HepG2 (cell line): ENCODE measurements around the gene RABL2A. TPM values are rescaled to one million over a fixed set of nuclear protein-coding genes. Genes with fewer than 3 reads are reported as not detected.
"Not testable (repeated sequence)": the region's sequence is repeated elsewhere in the genome, so short reads cannot be mapped to it uniquely, and the experiment has no call there.

Source experiments
- ASH2L ChIP-seq: fragments of 300-600, 200-600 bp; sonication (generic); IDR thresholded peaks from 2 replicates; pipeline ENCODE4 v1.7.0; 2017; ENCODE audit warnings: low read depth, mild to moderate bottlenecking, moderate library complexity, mixed read lengths, low read length; ENCODE audit not compliant: insufficient read length
- FOXK2 ChIP-seq: fragments of 450-650 bp; IDR thresholded peaks from 2 replicates; pipeline ENCODE4 v1.6.1; 2016
- GATAD1 ChIP-seq: IDR thresholded peaks from 2 replicates; pipeline ENCODE4 v1.6.1; 2016; ENCODE audit warnings: missing genetic modification reagents, missing compliant biosample characterization
- NONO ChIP-seq, 2 experiments: fragments of 450-650 bp in 1 of 2; sonication (generic) in 1 of 2; formaldehyde crosslinking in 1 of 2; IDR thresholded peaks in 1 of 2; conservative IDR thresholded peaks in 1 of 2; 2 replicates each; pipeline versions ENCODE4 v1.6.1 to v1.8.0; 2017 to 2022; ENCODE audit warnings: mild to moderate bottlenecking in 1 of 2, missing genetic modification reagents in 1 of 2, moderate library complexity in 1 of 2
- PAWR ChIP-seq: sonication (generic); formaldehyde crosslinking; IDR thresholded peaks from 2 replicates; pipeline ENCODE4 v1.4.0; 2020; ENCODE audit warnings: missing genetic modification reagents, mild to moderate bottlenecking, borderline replicate concordance
- SALL1 ChIP-seq: sonication (generic); formaldehyde crosslinking; IDR thresholded peaks from 2 replicates; pipeline ENCODE4 v1.8.0; 2022; ENCODE audit warnings: mild to moderate bottlenecking, missing genetic modification reagents
- SNAI1 ChIP-seq: sonication (generic); formaldehyde crosslinking; IDR thresholded peaks from 2 replicates; pipeline ENCODE4 v1.5.0; 2020; ENCODE audit warnings: mild to moderate bottlenecking, missing genetic modification reagents, borderline replicate concordance
- ZMAT3 ChIP-seq: sonication (generic); formaldehyde crosslinking; conservative IDR thresholded peaks from 2 replicates; pipeline ENCODE4 v1.7.0; 2021; ENCODE audit warnings: missing genetic modification reagents
- ZNF547 ChIP-seq: sonication (generic); formaldehyde crosslinking; IDR thresholded peaks from 2 replicates; pipeline ENCODE4 v1.5.1; 2020; ENCODE audit warnings: mild to moderate bottlenecking, missing genetic modification reagents
- ZNF577 ChIP-seq: sonication (generic); formaldehyde crosslinking; IDR thresholded peaks from 2 replicates; pipeline ENCODE4 v1.4.0; 2020; ENCODE audit warnings: mild to moderate bottlenecking, low read depth, missing genetic modification reagents, borderline replicate concordance
- ZNF749 ChIP-seq: sonication (generic); formaldehyde crosslinking; IDR thresholded peaks from 2 replicates; pipeline ENCODE4 v1.8.0; 2022; ENCODE audit warnings: mild to moderate bottlenecking, missing genetic modification reagents, moderate library complexity, borderline replicate concordance
- polyA plus RNA-seq, 8 experiments: library from polyadenylated mRNA; depleted of rRNA in 3 of 8; stranded (reverse) in 7 of 8; unstranded in 1 of 8; fragments of >200 nt; fragmentation: Illumina TruSeq in 4 of 8; extraction: Trizol in 4 of 8; gene quantifications; 2 replicates each; pipeline versions ENCODE4 v1.2.1 to v1.2.3, GENCODE V29; 2011 to 2016; ENCODE audit warnings: low read depth in 4 of 8, missing spikeins in 1 of 8, mixed read lengths in 1 of 8; ENCODE audit not compliant: insufficient read depth in 1 of 8
- total RNA-seq, 5 experiments: library from RNA; depleted of rRNA; stranded (reverse); fragments of >200 nt; fragmentation: Illumina TruSeq; extraction: Trizol; gene quantifications; 2 replicates each; pipeline ENCODE4 v1.2.3, GENCODE V29; 2016; ENCODE audit warnings: low read depth in 1 of 5
- TF ChIP-seq, protein P1 (sequence below): sonication (generic); formaldehyde crosslinking; IDR thresholded peaks from 2 replicates; pipeline ENCODE4 v1.4.0; 2020; ENCODE audit warnings: missing genetic modification reagents
- TF ChIP-seq, protein P2 (sequence below), 2 experiments: fragments of 450-650 bp in 1 of 2; sonication (generic) in 1 of 2; formaldehyde crosslinking in 1 of 2; IDR thresholded peaks; 2 replicates each; pipeline versions ENCODE4 v1.6.1 to v1.8.0; 2016 to 2022; ENCODE audit warnings: antibody characterized with exemption in 1 of 2, mild to moderate bottlenecking in 1 of 2, missing genetic modification reagents in 1 of 2
- TF ChIP-seq, protein P3 (sequence below): sonication (generic); formaldehyde crosslinking; IDR thresholded peaks from 2 replicates; pipeline ENCODE4 v1.8.1; 2023; ENCODE audit warnings: mild to moderate bottlenecking, inconsistent platforms, moderate library complexity, missing genetic modification reagents, borderline replicate concordance
- TF ChIP-seq, protein P4 (sequence below): sonication (generic); formaldehyde crosslinking; IDR thresholded peaks from 2 replicates; pipeline ENCODE4 v1.5.0; 2020; ENCODE audit warnings: missing genetic modification reagents

Gene RABL2A
- total and polyA plus RNA-seq, 2 of the 13 experiments (the other 11 are each of a cell fraction or from before 2014, with no cell fraction given) = 9.6 to 13.4 TPM

DNA sequence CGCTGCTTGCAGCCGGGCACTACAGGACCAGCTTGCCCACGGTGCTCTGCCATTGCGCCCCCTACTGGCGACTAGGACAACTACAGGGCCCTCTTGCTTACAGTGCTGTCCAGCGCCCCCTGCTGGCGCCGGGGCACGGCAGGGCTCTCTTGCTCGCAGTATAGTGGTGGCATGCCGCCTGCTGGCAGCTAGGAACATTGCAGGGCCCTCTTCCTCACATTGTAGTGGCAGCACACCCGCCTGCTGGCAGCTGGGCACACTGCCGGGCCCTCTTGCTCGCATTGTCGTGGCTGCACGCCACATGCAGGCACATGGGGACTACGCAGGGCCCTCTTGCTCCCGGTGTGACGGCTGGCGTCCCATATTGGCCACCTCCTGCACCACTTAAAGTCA lies 23.0 kb upstream of the RABL2A start (continued):
- TF ChIP-seq ZNF749 (peak; percentile 89; the same call in 1 of the 2 replicates), ASH2L (peak; percentile 66), GATAD1 (peak; percentile 34; the same call in 1 of the 2 replicates), FOXK2 (peak; percentile 60; the same call in 1 of the 2 replicates), PAWR (CRISPR knock-in tag) (0 out of 2 replicates have a peak, but pooled peaks have one; percentile 76), ZNF577 (CRISPR knock-in tag) (0 out of 2 replicates have a peak, but pooled peaks have one; percentile 79), ZNF547 (CRISPR knock-in tag) (peak; percentile 32; the same call in 1 of the 2 replicates), SNAI1 (CRISPR knock-in tag) (0 out of 2 replicates have a peak, but pooled peaks have one; percentile 45), NONO (CRISPR knock-in tag; conservative IDR thresholded peaks at IDR 0.05) (peak; percentile 81), ZMAT3 (CRISPR knock-in tag) (peak; percentile 96), SALL1 (CRISPR knock-in tag) (peak; percentile 88)
- TF ChIP-seq, protein P1, sequence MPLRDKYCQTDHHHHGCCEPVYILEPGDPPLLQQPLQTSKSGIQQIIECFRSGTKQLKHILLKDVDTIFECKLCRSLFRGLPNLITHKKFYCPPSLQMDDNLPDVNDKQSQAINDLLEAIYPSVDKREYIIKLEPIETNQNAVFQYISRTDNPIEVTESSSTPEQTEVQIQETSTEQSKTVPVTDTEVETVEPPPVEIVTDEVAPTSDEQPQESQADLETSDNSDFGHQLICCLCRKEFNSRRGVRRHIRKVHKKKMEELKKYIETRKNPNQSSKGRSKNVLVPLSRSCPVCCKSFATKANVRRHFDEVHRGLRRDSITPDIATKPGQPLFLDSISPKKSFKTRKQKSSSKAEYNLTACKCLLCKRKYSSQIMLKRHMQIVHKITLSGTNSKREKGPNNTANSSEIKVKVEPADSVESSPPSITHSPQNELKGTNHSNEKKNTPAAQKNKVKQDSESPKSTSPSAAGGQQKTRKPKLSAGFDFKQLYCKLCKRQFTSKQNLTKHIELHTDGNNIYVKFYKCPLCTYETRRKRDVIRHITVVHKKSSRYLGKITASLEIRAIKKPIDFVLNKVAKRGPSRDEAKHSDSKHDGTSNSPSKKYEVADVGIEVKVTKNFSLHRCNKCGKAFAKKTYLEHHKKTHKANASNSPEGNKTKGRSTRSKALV (CRISPR knock-in tag) = peak; percentile 63; the same call in 1 of the 2 replicates
- not testable (repeated sequence) for TF ChIP-seq NONO (IDR thresholded peaks at IDR 0.05)
- TF ChIP-seq, protein P2, sequence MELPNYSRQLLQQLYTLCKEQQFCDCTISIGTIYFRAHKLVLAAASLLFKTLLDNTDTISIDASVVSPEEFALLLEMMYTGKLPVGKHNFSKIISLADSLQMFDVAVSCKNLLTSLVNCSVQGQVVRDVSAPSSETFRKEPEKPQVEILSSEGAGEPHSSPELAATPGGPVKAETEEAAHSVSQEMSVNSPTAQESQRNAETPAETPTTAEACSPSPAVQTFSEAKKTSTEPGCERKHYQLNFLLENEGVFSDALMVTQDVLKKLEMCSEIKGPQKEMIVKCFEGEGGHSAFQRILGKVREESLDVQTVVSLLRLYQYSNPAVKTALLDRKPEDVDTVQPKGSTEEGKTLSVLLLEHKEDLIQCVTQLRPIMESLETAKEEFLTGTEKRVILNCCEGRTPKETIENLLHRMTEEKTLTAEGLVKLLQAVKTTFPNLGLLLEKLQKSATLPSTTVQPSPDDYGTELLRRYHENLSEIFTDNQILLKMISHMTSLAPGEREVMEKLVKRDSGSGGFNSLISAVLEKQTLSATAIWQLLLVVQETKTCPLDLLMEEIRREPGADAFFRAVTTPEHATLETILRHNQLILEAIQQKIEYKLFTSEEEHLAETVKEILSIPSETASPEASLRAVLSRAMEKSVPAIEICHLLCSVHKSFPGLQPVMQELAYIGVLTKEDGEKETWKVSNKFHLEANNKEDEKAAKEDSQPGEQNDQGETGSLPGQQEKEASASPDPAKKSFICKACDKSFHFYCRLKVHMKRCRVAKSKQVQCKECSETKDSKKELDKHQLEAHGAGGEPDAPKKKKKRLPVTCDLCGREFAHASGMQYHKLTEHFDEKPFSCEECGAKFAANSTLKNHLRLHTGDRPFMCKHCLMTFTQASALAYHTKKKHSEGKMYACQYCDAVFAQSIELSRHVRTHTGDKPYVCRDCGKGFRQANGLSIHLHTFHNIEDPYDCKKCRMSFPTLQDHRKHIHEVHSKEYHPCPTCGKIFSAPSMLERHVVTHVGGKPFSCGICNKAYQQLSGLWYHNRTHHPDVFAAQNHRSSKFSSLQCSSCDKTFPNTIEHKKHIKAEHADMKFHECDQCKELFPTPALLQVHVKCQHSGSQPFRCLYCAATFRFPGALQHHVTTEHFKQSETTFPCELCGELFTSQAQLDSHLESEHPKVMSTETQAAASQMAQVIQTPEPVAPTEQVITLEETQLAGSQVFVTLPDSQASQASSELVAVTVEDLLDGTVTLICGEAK (IDR thresholded peaks at IDR 0.05) = not testable (repeated sequence)
- TF ChIP-seq, protein P2 (CRISPR knock-in tag; IDR thresholded peaks at IDR 0.05) = peak; percentile 50; the same call in 1 of the 2 replicates
- TF ChIP-seq, protein P3, sequence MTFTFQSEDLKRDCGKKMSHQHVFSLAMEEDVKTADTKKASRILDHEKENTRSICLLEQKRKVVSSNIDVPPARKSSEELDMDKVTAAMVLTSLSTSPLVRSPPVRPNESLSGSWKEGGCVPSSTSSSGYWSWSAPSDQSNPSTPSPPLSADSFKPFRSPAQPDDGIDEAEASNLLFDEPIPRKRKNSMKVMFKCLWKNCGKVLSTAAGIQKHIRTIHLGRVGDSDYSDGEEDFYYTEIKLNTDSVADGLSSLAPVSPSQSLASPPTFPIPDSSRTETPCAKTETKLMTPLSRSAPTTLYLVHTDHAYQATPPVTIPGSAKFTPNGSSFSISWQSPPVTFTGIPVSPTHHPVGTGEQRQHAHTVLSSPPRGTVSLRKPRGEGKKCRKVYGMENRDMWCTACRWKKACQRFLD (CRISPR knock-in tag) = peak; percentile 68
- TF ChIP-seq, protein P4, sequence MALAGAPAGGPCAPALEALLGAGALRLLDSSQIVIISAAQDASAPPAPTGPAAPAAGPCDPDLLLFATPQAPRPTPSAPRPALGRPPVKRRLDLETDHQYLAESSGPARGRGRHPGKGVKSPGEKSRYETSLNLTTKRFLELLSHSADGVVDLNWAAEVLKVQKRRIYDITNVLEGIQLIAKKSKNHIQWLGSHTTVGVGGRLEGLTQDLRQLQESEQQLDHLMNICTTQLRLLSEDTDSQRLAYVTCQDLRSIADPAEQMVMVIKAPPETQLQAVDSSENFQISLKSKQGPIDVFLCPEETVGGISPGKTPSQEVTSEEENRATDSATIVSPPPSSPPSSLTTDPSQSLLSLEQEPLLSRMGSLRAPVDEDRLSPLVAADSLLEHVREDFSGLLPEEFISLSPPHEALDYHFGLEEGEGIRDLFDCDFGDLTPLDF (CRISPR knock-in tag) = peak; percentile 20; the same call in 1 of the 2 replicates
